MCF 10A (cell line): ENCODE results near the gene WNT1. TPM values are rescaled to one million over a fixed set of nuclear protein-coding genes. Genes with fewer than 3 reads are reported as not detected.
A peak's percentile ranks its signal among the peaks of the same experiment; 100 is the strongest.

ENCODE experiments used
- Bru-seq: library from RNA; stranded (reverse); fragments of 400-500 nt; gene quantifications from one replicate; lab custom pipeline; 2021; lab: Mats Ljungman, UMichigan
- BruChase-seq, 2 experiments: library from RNA; stranded (reverse); fragments of 400-500 nt; gene quantifications; one replicate each; lab custom pipeline; 2021; lab: Mats Ljungman, UMichigan
- BruUV-seq: library from RNA; stranded (reverse); fragments of 400-500 nt; replicated peaks from 2 replicates; lab custom pipeline; 2021; lab: Mats Ljungman, UMichigan
- CTCF ChIA-PET: fragments of 300-600 bp; sonication (Branson Sonifier 250); formaldehyde crosslinking; extraction: SDS; loops from one replicate; lab custom pipeline; 2021; ENCODE audit warnings: antibody characterized with exemption, inconsistent platforms; lab: Yijun Ruan, JAX
- POLR2A ChIA-PET: fragments of 300-600, 350-650 bp; sonication (Branson Sonifier 250); formaldehyde crosslinking; extraction: SDS; loops from one replicate; lab custom pipeline; 2020; ENCODE audit warnings: antibody characterized with exemption, inconsistent platforms; lab: Yijun Ruan, JAX
- DNase-seq: peaks from one replicate; pipeline ENCODE4 v3.0.0-alpha.2; 2018; ENCODE audit not compliant: unreplicated experiment
- H3K27ac Mint-ChIP-seq: one replicate; pipeline ENCODE4 v1.8.0; 2022; ENCODE audit warnings: mild to moderate bottlenecking, low read depth, mixed read lengths; ENCODE audit not compliant: unreplicated experiment
- H3K27me3 Mint-ChIP-seq: one replicate; pipeline ENCODE4 v1.8.0; 2022; ENCODE audit warnings: mixed read lengths; ENCODE audit not compliant: insufficient read depth, unreplicated experiment
- H3K36me3 Mint-ChIP-seq: one replicate; pipeline ENCODE4 v1.8.0; 2022; ENCODE audit warnings: mild to moderate bottlenecking, moderate library complexity, mixed read lengths; ENCODE audit not compliant: insufficient read depth, unreplicated experiment
- H3K4me1 Mint-ChIP-seq: one replicate; pipeline ENCODE4 v1.8.0; 2022; ENCODE audit warnings: mixed read lengths; ENCODE audit not compliant: insufficient read depth, unreplicated experiment
- H3K4me3 Mint-ChIP-seq: one replicate; pipeline ENCODE4 v1.8.0; 2022; ENCODE audit warnings: mild to moderate bottlenecking, moderate library complexity, mixed read lengths; ENCODE audit not compliant: unreplicated experiment
- H3K9me3 Mint-ChIP-seq: one replicate; pipeline ENCODE4 v1.8.0; 2022; ENCODE audit warnings: mixed read lengths; ENCODE audit not compliant: unreplicated experiment
- CTCF ChIP-seq: fragments of 200-600 bp; IDR thresholded peaks from one replicate; pipeline ENCODE4 v1.8.0; 2022; ENCODE audit warnings: antibody characterized with exemption, mild to moderate bottlenecking; ENCODE audit not compliant: unreplicated experiment
- intact Hi-C: fragments of 100-400 bp; cut with micrococcal nuclease; formaldehyde crosslinking; loops from 2 replicates; pipeline ENCODE4 v1.14.1; 2022
- long read RNA-seq: library from polyadenylated mRNA; stranded (forward); transcript quantifications from one replicate; pipeline ENCODE4 v2.0.0, GENCODE V29; 2022
- total RNA-seq: library from RNA; stranded (reverse); gene quantifications from 2 replicates; pipeline ENCODE4 v1.2.3, GENCODE V29; 2022

Gene WNT1
- total RNA-seq, result not detected in 2 replicates
- Bru-seq, nascent RNA, result not detected
- BruChase-seq, experiment 1, labeled RNA remaining after a 6-hour chase, result not detected
- BruChase-seq, experiment 2, labeled RNA remaining after a 2-hour chase, result not detected
- long read RNA-seq, result 0 reads

- Mint-ChIP-seq H3K9me3 (no peaks in the 10 kb centered on the region), H3K27ac (no peak within 1 kb of the TSS), H3K36me3 (peaks cover 6% of the 10 kb centered on the region), H3K4me3 (peak within 1 kb of the TSS; percentile 18), H3K27me3 (peaks cover 64% of the 10 kb centered on the region), H3K4me1 (peaks cover 6% of the 10 kb centered on the region)
- BruUV-seq, result no TSS peak
- ChIA-PET CTCF (interaction anchor here (0.6 to 5.0 kb wide), 20 partner anchors 8 to 900 kb away, joined by 3 to 54 read pairs (median 6); partner anchors contain the start of genes ARF3, DDN, DDX23 and FKBP11), POLR2A (interaction anchor here (1.0 to 1.7 kb wide), 2 partner anchors 9 to 21 kb away, joined by 3 to 8 read pairs; partner anchors contain the start of gene ARF3)
- no peak for TF ChIP-seq CTCF
- intact Hi-C loops, result no loop called here
- DNase-seq, result no peak
These were observed at the start of gene WNT1 for GRCh38 chr12:48978291-48978740. WNT1 (plus strand) TSS chr12:48978322; CDS start chr12:48978651, 329 bp downstream.

GRCh38 chr12:48929551-48929950, 48.6 kb upstream of the WNT1 start:
- no peak for TF ChIP-seq CTCF
- Mint-ChIP-seq H3K4me3 (no peak overlapping the region), H3K27me3 (no peaks in the 10 kb centered on the region), H3K9me3 (no peaks in the 10 kb centered on the region), H3K4me1 (no peaks in the 10 kb centered on the region), H3K36me3 (peaks cover 85% of the 10 kb centered on the region), H3K27ac (no peak overlapping the region)
- ChIA-PET POLR2A (interaction anchor here (1.3 kb wide), 1 partner anchor 27 kb away, joined by 10 read pairs; the partner anchor contains the start of gene ARF3), CTCF (interaction anchor here (0.6 to 2.1 kb wide), 8 partner anchors 9 to 200 kb away, joined by 3 to 6 read pairs (median 3); no protein-coding TSS in a partner anchor)
- intact Hi-C loops, result no loop called here
- no TSS peak for BruUV-seq
- no peak for DNase-seq

DNA sequence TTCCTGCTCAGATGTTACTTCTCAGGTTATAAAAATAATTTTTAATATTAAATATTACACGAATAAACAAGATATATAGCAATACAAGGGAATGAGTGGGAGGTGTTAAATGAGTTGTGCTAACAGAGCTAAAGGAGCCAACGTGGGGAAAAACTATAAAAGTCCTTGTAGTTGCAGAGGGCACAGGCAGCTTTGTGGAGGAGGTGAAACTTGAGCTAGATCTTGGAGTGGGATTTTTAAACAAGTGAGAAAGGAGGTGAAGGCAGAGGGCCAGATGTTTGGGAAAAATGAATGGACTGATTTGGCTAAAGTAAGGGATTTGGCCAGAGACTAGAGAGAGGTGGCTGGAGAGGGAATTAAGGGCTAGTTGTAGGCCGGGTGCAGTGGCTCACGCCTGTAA, 47.6 kb upstream of the WNT1 start:
- Mint-ChIP-seq H3K27ac (no peak overlapping the region), H3K4me3 (no peak overlapping the region), H3K36me3 (peaks cover 88% of the 10 kb centered on the region), H3K9me3 (no peaks in the 10 kb centered on the region), H3K4me1 (no peaks in the 10 kb centered on the region), H3K27me3 (no peaks in the 10 kb centered on the region)
- no peak for DNase-seq
- no TSS peak for BruUV-seq
- CTCF ChIA-PET, result interaction anchor here (0.6 to 1.8 kb wide), 8 partner anchors 10 to 158 kb away, joined by 3 to 5 read pairs (median 3); no protein-coding TSS in a partner anchor
- POLR2A ChIA-PET, result interaction anchor here (1.3 kb wide), 1 partner anchor 26 kb away, joined by 10 read pairs; the partner anchor contains the start of gene ARF3
- intact Hi-C loops, result no loop called here
- no peak for TF ChIP-seq CTCF

DNA sequence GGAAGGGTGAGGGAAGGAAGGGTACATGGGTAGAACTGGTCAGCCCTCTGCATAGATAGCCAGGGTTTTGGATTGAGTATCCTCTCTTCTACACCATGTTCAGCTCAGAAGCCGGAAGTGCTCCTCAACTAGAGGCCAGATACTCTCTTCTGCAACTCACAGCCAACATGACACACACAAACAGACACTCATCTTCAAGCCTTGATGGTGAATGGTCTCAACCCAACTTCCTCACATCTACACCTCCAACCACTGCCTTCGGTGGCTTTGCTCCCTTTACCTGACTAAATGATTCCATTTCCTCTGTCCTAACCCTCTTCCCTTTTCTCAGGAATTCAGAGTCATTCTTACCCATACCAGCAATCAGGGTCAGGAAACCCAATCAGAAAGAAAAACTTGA, 45.2 kb upstream of the WNT1 start:
- Mint-ChIP-seq H3K27ac (no peak overlapping the region), H3K4me3 (no peak overlapping the region), H3K4me1 (no peaks in the 10 kb centered on the region), H3K36me3 (peaks cover 78% of the 10 kb centered on the region), H3K27me3 (no peaks in the 10 kb centered on the region), H3K9me3 (no peaks in the 10 kb centered on the region)
- no peak for TF ChIP-seq CTCF
- CTCF ChIA-PET, result interaction anchor here (0.7 to 1.6 kb wide), 4 partner anchors 43 to 80 kb away, joined by 3 to 6 read pairs (median 4); no protein-coding TSS in a partner anchor
- no peak for DNase-seq
- POLR2A ChIA-PET, result no interaction called here
- no TSS peak for BruUV-seq
- intact Hi-C loops, result no loop called here
